GM19463 (cell line): ENCODE data around the gene TCF12.
"Not testable (repeated sequence)": the region's sequence is repeated elsewhere in the genome, so short reads cannot be mapped to it uniquely, and the experiment has no call there.

Experiments
- ATAC-seq: cut with Tn5 transposase; IDR thresholded peaks from one replicate; pipeline ENCODE4 v1.9.1; 2021; ENCODE audit warnings: mild to moderate bottlenecking, moderate library complexity; ENCODE audit not compliant: unreplicated experiment

TCF12 gene

DNA sequence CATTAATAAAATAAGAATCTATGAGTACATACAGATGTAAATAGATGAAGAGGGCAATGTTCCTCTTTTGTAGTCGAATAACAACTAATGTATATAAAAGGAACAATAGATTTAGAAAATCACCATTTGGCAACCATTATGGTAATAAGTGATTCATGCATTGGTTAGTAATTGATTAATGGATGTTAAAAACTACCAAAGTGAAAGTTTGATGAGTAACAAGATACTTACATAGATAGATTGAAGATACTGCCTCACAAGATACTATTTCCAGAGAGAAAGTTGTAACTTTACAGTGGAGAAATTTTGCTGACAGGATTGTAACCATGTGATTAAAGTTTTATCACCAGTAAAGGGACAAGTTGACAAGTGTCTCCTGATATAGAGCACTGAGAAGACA is 55.0 kb downstream of the TCF12 start:
- no peak for ATAC-seq

- no peak for ATAC-seq
These were observed 58.8 kb downstream of the TCF12 start for GRCh38 chr15:56977232-56977631.

DNA sequence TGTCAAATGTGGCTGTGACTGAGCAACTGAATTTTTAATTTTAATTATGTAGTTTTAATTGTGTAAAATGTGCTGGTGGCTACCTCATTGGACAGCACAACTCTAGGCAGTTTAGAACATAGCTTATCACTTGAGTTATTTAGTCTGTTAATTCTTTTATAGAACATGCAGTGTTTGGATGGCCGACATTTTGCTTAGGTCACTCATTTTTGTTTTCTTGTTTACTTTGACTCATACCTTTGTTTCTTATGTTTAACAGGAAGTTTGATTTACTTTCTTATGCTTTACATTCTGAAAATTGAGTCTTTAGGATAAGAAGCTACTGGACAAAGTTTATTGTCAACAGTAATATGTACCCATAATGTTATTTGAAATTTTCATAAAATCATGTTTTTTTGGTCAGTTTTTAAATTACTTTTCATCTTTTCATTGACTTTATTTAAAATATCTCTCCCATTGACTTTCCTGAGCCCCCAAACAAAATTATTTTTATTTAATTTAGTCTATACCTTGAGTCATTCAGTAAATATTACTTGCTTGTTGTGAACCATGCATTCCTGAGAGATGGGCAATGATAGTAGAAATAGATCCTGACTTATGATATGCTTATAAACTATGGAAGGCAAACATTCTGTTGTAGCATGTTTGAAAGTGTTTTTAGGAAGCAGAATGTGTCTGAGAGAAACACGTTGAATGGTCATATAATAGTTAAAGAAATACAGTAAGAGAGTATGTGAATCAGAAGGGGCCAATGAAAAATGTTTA is 60.6 kb downstream of the TCF12 start:
- ATAC-seq: no peak

GRCh38 chr15:56980473-56980872 is 62.0 kb downstream of the TCF12 start:
- ATAC-seq: no peak

- ATAC-seq: no peak
These were observed 62.7 kb downstream of the TCF12 start for GRCh38 chr15:56981160-56981559.

GRCh38 chr15:56982987-56983386 is 64.5 kb downstream of the TCF12 start:
- ATAC-seq: no peak

- no peak for ATAC-seq
These were observed 66.4 kb downstream of the TCF12 start for GRCh38 chr15:56984681-56985481.

GRCh38 chr15:56985856-56986255 is 67.4 kb downstream of the TCF12 start:
- ATAC-seq: no peak

DNA sequence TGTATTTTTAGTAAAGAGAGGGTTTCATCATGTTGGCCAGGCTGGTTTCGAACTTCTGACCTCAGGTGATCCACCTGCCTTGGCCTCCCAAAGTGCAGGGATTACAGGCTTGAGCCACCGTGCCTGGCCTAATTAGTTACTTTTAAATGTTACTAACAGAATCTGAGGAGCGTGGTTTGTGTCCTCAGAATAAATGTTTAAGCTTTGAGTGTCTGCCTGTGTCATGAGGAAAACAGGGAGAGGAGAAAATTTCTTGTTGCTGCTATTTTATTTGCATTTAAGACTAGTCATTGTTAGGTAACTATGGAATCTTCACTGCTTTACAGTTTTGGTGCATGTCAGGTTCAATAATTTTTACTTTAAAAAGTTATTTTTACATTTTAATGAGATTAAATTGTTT is 68.8 kb downstream of the TCF12 start:
- no peak for ATAC-seq

DNA sequence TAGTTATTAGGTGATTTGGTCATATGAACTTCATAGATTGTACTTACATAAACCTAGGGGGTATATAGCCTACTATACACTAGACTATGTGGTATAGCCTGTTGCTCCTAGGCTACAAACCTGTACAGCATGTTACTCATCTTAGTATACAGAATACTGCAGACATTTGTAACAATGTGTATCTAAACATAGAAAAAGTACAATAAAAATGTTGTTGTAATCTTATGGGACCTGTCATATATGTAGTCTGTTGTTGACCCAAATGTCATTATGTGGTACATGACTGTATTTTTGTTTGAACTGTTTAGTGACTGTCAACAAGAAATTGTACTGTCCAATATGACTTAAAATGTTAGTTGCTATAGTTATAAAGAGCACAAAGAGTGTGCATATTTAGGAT is 69.8 kb downstream of the TCF12 start:
- no peak for ATAC-seq

- ATAC-seq: peak; percentile 50
These were observed 71.0 kb downstream of the TCF12 start for GRCh38 chr15:56989411-56989924.

DNA sequence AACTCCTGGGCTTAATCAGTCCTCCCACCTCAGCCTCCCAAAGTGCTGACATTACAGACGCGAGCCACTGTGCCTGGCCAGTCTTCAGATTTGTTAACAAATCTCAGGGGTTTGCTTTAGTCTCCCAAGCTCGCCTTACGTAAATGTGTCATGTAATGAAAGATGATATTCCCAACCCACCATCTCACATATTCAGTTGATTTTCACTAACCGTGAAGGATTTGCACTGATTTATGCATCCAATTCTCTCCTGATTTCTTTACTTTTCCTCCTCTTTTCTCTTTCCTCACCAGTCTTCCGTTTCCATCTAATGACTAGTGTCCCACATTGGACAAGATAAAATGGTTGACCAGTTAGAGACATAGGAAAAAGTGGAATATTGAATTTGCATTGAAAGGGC is 72.6 kb downstream of the TCF12 start:
- no peak for ATAC-seq

DNA sequence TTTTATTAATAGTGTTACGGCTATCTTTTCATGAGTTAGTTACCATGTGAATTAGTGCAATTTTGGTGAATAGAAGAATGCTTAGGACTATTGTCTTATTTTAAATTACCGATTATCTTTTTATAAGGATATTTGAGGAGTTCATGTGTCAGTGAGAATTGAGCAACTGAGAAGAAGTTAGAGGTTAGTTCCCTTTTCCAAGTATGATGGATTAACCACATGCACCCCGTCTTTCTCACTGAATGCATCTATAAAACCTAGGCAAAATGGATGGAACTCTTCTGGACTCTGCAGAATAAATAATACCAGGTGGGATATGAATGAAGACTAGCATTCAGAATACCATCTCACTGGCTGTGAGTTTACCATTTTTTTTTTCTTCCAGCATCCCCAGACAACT is 74.3 kb downstream of the TCF12 start:
- ATAC-seq: no peak

GRCh38 chr15:56994280-56994679 is 75.8 kb downstream of the TCF12 start:
- ATAC-seq: no peak

- no peak for ATAC-seq
These were observed 77.6 kb downstream of the TCF12 start for GRCh38 chr15:56996093-56996492.

- no peak for ATAC-seq
These were observed 78.5 kb downstream of the TCF12 start for GRCh38 chr15:56996746-56997470.

GRCh38 chr15:57003418-57003817 is 85.0 kb downstream of the TCF12 start:
- no peak for ATAC-seq

DNA sequence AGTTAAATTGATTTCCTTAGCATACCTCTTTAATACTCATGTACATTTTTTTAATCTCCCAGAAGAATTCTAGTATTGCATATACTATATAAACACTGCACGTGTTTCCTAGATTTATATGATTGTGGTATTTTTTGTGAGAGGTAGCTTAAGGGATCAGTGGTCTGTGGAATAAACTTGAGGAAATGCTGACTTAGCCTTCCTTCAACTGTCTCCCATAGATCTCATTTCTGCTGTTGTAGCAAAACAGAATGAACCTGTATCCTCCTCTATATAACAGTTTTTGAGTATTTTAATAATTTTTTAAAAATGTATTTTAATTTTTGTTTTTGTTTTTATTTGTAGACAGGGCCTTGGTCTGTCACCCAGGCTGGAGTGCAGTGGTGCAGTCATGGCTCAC is 86.8 kb downstream of the TCF12 start:
- ATAC-seq: no peak

- ATAC-seq: not testable (repeated sequence)
These were observed 89.4 kb downstream of the TCF12 start for GRCh38 chr15:57007797-57008196.

DNA sequence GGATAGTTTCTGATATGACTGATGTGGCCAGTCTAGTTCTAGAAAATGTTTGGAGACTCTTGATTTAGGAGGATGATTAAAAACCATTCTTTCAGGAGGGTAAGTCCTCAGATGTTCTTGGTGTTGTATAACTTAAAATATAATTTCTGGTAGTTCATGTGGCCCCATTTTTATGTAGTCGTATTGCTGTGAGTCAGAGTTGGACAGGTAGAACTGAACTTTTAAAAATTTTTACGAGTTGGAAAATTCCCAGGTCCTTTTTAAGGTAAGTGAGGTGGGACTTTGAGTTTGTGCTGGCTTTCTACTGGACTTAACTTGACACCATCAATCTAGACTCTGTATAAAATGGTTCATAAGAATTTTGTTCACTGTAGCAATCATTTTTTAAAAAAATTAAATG is 92.3 kb downstream of the TCF12 start:
- ATAC-seq: no peak

- no peak for ATAC-seq
These were observed 94.1 kb downstream of the TCF12 start for GRCh38 chr15:57012556-57012955.
